Measurements from ENCODE around the gene PHYHIPL. TPM values are rescaled to one million over a fixed set of nuclear protein-coding genes. Genes with fewer than 3 reads are reported as not detected.
A peak's percentile ranks its signal among the peaks of the same experiment; 100 is the strongest.
"Not testable (repeated sequence)": the region's sequence is repeated elsewhere in the genome, so short reads cannot be mapped to it uniquely, and the experiment has no call there.

PHYHIPL gene
- total and polyA plus RNA-seq, 2 experiments from 2014 or later: 1.1 TPM; not detected in 1

DNA sequence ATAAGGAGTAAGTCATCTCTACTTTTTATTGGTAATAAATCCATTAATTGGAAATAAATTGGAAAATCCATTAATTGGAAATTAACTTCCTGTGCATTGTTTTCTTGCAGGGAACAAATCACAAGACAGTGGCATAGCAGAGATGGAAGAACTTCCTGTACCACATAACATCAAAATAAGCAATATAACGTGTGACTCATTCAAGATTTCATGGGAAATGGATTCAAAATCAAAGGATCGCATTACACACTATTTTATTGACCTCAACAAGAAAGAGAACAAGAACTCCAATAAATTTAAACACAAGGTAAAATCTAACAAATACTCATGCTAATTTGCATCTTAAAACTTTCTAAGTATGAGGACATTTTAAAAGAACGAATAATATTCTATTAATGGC, 57.8 kb downstream of the PHYHIPL start:
- Histone ChIP-seq H3K4me3 (no peak overlapping the region), H3K27me3 (no peaks in the 10 kb centered on the region), H3K9me3 (ENCODE audit: low read depth) (no peaks in the 10 kb centered on the region), H3K36me3 (no peaks in the 10 kb centered on the region), H3K4me1 (ENCODE audit: low read depth) (no peaks in the 10 kb centered on the region), H3K27ac (no peak overlapping the region)
- no peak for DNase-seq (ENCODE audit: low read depth in 1 of 2, low spot score in 1 of 2)
- TF ChIP-seq, protein P1, sequence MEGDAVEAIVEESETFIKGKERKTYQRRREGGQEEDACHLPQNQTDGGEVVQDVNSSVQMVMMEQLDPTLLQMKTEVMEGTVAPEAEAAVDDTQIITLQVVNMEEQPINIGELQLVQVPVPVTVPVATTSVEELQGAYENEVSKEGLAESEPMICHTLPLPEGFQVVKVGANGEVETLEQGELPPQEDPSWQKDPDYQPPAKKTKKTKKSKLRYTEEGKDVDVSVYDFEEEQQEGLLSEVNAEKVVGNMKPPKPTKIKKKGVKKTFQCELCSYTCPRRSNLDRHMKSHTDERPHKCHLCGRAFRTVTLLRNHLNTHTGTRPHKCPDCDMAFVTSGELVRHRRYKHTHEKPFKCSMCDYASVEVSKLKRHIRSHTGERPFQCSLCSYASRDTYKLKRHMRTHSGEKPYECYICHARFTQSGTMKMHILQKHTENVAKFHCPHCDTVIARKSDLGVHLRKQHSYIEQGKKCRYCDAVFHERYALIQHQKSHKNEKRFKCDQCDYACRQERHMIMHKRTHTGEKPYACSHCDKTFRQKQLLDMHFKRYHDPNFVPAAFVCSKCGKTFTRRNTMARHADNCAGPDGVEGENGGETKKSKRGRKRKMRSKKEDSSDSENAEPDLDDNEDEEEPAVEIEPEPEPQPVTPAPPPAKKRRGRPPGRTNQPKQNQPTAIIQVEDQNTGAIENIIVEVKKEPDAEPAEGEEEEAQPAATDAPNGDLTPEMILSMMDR (IDR thresholded peaks at IDR 0.05; ENCODE audit: low read depth, low read length): no peak

DNA sequence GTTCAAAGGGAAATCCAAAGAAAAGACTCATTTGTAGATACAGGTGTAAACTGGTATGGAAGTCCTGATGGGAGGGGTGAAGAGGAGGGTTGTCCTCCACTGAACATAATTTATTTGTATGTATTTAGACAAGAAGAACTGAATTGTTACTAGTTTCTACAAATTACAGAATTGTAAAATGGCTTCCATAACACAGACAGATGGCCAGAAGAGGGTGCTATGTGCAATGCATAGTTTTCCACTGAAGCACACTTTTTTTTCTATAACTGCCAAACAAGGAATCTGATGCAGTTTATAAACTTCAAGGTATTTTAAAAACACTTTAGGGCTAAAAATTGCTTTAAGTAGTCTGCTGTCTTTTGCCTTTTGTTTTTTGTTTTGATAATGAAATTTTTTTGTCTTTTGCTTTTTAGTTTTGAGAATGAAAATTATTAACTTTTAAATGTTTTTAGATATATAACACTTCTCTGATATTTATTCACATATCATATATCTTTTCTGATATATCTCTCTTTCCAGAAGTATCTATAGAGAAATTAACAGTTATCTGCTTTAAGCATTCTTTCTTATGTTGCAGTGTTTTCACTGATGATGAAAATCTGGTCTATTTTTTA, 58.5 kb downstream of the PHYHIPL start:
- no peak overlapping the region for H3K27ac ChIP-seq
- no peak overlapping the region for H3K4me3 ChIP-seq
- H3K4me1 ChIP-seq (ENCODE audit: low read depth): no peaks in the 10 kb centered on the region
- TF ChIP-seq, protein P1 (IDR thresholded peaks at IDR 0.05; ENCODE audit: low read depth, low read length): peak; percentile 75
- H3K9me3 ChIP-seq (ENCODE audit: low read depth): no peaks in the 10 kb centered on the region
- H3K36me3 ChIP-seq: no peaks in the 10 kb centered on the region
- peak; percentile 63 to 64 for DNase-seq (ENCODE audit: low read depth in 1 of 2, low spot score in 1 of 2)
- no peaks in the 10 kb centered on the region for H3K27me3 ChIP-seq

DNA sequence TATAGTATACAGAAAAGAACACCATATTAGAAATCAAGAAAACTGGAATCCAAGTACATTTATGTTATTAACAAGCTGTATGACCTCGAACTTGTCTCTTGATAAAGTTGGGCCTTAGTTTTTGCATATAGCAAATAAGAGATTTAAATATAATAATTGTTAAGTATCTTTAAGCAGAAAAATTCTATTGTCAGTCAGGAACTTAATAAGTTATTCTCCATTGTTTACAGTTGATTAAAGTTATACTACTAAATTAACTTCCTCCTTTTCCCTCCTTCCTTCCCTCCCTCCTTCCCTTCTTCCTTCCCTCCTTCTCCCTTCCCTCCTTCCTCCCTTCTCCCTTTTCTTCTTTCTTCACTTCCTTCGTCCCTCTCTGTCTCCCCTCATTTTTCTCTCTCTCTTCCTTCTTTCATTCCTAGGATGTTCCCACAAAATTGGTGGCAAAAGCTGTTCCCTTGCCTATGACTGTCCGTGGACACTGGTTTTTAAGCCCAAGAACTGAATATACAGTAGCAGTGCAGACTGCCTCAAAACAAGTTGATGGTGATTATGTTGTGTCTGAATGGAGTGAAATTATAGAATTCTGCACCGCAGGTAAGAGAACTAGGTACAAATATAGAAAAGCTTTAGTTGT, 59.7 kb downstream of the PHYHIPL start:
- no peaks in the 10 kb centered on the region for H3K36me3 ChIP-seq
- H3K4me1 ChIP-seq (ENCODE audit: low read depth): no peaks in the 10 kb centered on the region
- no peak overlapping the region for H3K27ac ChIP-seq
- TF ChIP-seq, protein P1 (IDR thresholded peaks at IDR 0.05; ENCODE audit: low read depth, low read length): no peak
- no peak for DNase-seq (ENCODE audit: low read depth in 1 of 2, low spot score in 1 of 2)
- no peak overlapping the region for H3K4me3 ChIP-seq
- no peaks in the 10 kb centered on the region for H3K9me3 ChIP-seq (ENCODE audit: low read depth)
- H3K27me3 ChIP-seq: no peaks in the 10 kb centered on the region

DNA sequence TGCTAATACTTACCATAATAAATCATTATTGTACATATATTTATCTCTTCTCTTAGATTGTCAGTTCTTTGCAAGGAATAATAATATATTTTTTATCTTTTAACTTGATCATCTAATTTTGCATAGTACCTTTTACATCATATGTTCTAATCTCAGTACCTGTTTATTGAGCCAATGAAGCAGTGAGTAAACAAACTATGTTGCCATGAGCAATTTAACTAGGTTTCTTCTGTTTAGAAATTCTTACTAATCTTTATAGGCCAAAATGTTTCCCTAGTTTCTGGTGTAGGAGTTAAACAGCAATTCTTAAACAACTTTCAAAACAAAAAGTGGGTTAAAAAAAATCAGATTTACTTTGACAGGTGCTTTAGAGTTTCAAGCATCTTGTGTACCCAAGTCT, 61.3 kb downstream of the PHYHIPL start:
- no peak for DNase-seq (ENCODE audit: low read depth in 1 of 2, low spot score in 1 of 2)
- H3K27ac ChIP-seq: no peak overlapping the region
- no peaks in the 10 kb centered on the region for H3K4me1 ChIP-seq (ENCODE audit: low read depth)
- TF ChIP-seq, protein P1 (IDR thresholded peaks at IDR 0.05; ENCODE audit: low read depth, low read length): no peak
- H3K9me3 ChIP-seq (ENCODE audit: low read depth): no peaks in the 10 kb centered on the region
- no peaks in the 10 kb centered on the region for H3K27me3 ChIP-seq
- H3K4me3 ChIP-seq: no peak overlapping the region
- H3K36me3 ChIP-seq: no peaks in the 10 kb centered on the region

DNA sequence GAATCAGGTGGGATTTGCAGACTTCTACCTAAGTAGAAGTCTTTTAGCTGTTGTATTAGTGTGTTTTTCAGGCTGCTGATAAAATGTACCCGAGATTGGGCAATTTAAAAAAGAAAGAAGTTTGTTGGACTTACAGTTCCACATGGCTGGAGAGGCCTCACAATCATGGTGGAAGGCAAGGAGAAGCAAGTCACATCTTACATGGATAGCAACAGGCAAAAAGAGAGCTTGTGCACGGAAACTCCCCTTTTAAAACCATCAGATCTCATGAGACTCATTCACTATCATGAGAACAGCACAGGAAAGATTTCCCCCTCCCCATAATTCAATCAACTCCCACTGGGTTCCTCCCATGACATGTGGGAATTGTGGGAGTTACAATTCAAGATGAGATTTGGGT, 62.7 kb downstream of the PHYHIPL start:
- H3K4me1 ChIP-seq (ENCODE audit: low read depth); H3K27me3 ChIP-seq: not testable (repeated sequence)

DNA sequence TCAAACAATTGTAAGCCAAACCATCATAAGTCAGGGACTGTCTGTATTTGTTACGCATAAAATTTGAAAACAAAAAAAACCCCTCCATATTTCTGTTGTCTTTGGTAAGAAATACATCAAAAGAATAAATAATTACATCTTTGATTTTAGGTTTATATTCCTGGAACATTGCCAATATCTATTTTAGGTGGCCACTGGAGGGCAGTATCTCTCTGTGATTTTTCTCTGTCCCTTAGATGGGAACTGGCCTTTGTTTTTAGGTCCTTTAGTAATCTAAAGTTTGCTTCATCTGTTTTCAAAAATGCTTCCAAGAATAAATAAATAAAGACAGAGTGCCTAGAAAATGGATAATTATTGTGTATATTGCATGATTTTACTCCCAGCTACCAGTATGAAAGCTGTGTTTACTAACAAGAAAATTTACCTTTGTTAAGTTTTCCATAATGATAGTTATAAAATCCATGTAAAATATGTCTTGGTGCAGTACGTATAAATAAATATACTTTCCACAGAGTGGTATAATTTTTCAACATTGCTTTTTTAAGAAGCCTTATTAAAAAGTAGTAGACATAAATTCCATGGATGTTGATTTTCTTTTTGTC, 64.2 kb downstream of the PHYHIPL start:
- Histone ChIP-seq H3K9me3 (ENCODE audit: low read depth) (no peaks in the 10 kb centered on the region), H3K27ac (no peak overlapping the region), H3K27me3 (no peaks in the 10 kb centered on the region), H3K4me1 (ENCODE audit: low read depth) (no peaks in the 10 kb centered on the region), H3K36me3 (no peaks in the 10 kb centered on the region), H3K4me3 (no peak overlapping the region)
- peak; percentile 57 to 67 for DNase-seq (ENCODE audit: low read depth in 1 of 2, low spot score in 1 of 2)
- TF ChIP-seq, protein P1 (IDR thresholded peaks at IDR 0.05; ENCODE audit: low read depth, low read length): peak; percentile 42

More for the DNA sequence above, 62.7 kb downstream of the PHYHIPL start:
- not testable (repeated sequence) for DNase-seq (ENCODE audit: low read depth in 1 of 2, low spot score in 1 of 2); H3K36me3 ChIP-seq; H3K4me3 ChIP-seq; H3K27ac ChIP-seq; H3K9me3 ChIP-seq (ENCODE audit: low read depth)
